HEK293 (cell line): ENCODE results near the gene SLC38A4.

Source experiments
- ZNF449 ChIP-seq: fragments of 450-650 bp; formaldehyde crosslinking; IDR thresholded peaks from 2 replicates; pipeline ENCODE4 v1.5.1; 2017; ENCODE audit warnings: missing biosample characterization, mild to moderate bottlenecking, missing genetic modification characterization, moderate library complexity
- ZNF473 ChIP-seq: fragments of 450-650 bp; formaldehyde crosslinking; IDR thresholded peaks from 2 replicates; pipeline ENCODE4 v1.5.1; 2017; ENCODE audit warnings: missing biosample characterization, missing genetic modification characterization

DNA sequence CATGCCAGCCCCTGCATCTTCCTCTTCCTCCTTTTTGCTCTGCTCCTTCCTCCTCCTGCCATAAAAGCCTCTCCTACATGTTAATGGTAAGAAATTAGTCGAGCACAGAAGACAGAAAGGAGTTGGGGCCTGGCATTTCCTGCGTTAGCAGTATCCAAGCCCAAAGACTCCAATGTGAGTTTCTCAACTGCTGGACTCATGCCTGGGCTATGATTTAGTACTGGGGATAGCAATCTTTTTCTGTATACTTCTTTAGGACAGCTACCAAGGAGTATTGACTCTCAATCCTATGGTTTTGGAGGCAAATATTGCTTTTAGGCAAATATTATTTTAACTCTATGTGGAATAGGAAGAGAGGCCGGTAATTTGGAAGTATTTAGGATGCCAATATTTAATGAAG lies 18.0 kb upstream of the SLC38A4 start:
- TF ChIP-seq ZNF449 (no peak), ZNF473 (no peak)
